HG02623 (cell line): ENCODE results near the gene RNF183.
"Not testable (repeated sequence)": the region's sequence is repeated elsewhere in the genome, so short reads cannot be mapped to it uniquely, and the experiment has no call there.

Experiments used
- ATAC-seq: cut with Tn5 transposase; IDR thresholded peaks from one replicate; pipeline ENCODE4 v1.9.1; 2021; ENCODE audit warnings: moderate library complexity; ENCODE audit not compliant: unreplicated experiment

Gene RNF183

DNA sequence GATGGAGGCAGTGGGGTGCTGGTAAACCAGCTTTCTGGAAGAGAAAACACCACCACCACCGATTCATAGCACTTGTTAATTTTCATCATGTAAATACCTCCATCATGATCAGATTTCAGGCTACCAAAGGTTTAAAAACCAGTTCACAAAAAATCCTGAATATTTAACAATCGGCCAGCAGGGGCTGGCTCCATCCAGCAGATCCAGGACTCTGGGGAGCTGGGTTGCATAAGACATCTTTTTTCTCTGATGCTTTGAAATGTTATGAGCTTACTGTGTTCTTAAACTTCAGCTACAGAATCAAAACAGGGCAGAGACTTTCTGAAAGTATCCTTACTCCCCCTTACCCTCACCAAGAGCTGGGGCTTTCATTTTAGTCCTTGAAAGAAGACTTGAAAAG is 14.6 kb upstream of the RNF183 start:
- no peak for ATAC-seq

GRCh38 chr9:113316030-113316429 is 12.9 kb upstream of the RNF183 start:
- ATAC-seq: no peak

- ATAC-seq: no peak
Observed at GRCh38 chr9:113315231-113315630, 12.1 kb upstream of the RNF183 start.

- no peak for ATAC-seq
Observed at GRCh38 chr9:113313261-113313660, 10.1 kb upstream of the RNF183 start.

GRCh38 chr9:113311961-113312360 is 8.8 kb upstream of the RNF183 start:
- ATAC-seq: no peak

DNA sequence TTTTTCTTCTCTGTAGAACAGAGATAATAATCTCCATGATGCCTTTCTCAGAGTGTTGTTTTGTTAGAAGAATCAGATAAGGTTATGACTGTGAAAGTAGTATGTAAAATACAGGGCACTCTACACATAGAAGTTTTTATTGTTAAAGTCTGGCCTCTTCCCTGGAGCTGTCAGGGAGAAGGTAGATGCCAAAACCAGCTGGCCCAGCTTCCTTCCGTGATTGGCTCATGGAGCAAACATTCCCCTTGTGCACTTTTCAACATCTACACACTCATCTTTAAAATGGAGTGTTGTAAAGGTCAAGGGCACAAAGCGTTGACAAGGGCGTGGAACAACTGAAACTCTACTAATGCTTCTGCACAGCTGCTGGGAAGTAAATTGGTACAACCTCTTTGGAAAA is 7.4 kb upstream of the RNF183 start:
- no peak for ATAC-seq

DNA sequence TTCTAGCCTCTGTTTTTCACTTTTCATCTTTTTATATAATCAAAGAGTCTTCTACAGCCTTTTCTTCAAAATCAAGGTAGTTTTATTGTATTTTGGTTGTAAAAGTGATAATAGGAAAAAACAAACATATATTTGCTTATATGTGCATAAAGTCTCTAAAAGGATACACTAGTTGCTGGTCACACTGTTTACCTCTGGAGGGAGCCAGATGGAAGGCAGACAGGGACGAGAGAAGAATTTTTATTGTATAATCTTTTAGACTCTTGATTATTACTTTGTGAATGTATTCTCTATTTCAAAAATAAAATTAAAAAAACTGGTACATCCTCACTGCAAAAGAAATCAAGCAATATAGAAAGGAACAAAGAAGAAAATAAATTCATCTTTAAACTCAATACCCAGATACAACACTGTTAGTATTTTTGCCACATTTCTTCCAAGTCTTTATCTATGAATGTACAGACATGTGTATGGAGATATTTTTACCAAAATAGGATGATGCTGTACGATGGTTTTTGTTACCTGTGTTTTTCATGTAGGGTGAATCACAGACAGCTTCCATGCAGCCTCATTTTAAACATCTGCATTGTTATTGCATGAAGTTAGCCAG is 6.1 kb upstream of the RNF183 start:
- ATAC-seq: no peak

GRCh38 chr9:113307396-113307975 is 4.3 kb upstream of the RNF183 start:
- ATAC-seq: no peak

- ATAC-seq: no peak
Observed at GRCh38 chr9:113306566-113306965, 3.4 kb upstream of the RNF183 start.

- ATAC-seq: no peak
Observed at GRCh38 chr9:113301548-113301947, 1.6 kb downstream of the RNF183 start.

DNA sequence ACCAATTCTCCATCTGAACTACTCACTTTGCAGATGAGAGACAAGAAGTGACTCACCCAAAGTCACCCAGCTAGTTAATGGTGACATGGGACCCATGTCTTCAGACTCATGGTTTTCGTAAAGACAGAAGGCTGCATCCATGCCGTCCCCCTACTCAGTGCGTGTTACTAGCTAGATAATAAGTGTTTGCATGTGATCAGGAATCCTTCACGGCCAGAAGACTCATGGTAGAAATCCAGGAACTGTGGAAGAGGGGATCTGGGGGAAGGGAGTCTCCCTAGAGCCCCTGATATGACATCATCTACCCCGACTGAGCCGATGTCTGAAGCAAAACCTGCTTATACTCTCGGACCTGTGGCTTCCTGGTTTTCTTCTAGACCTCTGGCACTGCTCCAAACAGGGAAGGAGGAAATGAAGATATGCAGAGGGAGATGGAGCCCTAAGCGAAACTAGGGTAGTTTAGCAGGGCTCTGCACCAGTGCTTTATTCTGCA is 3.3 kb downstream of the RNF183 start:
- no peak for ATAC-seq

GRCh38 chr9:113298924-113299770 is 4.0 kb downstream of the RNF183 start:
- ATAC-seq: no peak

DNA sequence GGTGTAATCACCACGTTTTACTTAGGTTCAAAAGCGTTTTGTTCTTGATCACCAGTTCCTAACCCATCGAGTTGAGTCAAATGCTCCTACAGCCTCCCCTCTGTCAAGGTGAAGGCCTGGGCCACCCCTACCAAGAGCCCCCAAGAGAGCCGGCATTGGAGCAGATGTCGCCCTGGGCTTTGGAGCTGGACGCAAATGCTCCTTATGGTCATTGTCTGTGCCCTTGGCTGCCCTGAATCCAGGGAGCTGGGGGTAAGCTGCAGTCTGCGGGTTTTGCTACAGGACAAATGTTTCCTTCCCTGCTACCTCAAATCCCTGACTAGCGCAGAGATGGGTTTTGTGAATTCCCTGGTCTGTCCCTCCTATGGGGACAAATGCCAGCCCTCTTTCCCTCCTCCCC is 4.9 kb downstream of the RNF183 start:
- ATAC-seq: no peak

DNA sequence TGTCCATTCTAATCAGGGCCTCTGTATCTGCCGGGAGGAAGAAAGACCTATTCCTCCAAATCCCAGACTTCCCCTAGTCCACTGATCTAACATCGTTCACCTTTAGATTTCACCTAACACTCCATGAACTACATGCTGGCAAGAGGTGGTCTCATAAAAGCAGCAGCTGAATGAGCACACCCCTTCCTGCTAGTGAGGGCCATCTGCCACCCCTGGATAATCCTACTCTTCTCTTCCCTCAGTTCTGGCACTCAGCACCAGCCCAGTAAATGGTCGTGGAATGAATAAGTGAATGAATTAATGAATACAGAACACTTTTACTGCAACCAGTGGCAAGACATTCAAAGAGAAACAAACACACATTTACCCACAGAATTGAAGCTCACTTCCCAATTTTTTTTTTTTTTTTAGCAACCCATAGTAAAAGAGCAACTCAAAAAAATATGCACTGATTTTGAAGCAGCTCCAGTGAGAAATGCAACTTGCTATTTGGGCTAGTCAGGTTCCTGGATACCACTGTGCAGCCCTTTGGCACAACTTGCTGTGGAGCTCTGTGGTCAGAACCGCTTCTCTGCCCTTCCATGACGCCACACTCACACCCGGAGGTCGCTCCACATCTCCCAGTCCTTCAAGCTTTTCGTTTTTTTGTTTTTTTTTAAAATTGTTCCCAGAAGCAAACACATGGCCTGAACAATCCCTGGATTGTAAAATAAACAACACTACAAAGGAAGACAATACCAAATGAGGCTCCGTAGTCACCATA is 6.2 kb downstream of the RNF183 start:
- ATAC-seq: no peak

- ATAC-seq: not testable (repeated sequence)
Observed at GRCh38 chr9:113296247-113296646, 6.9 kb downstream of the RNF183 start.

- ATAC-seq: no peak
Observed at GRCh38 chr9:113293285-113293878, 9.8 kb downstream of the RNF183 start.

DNA sequence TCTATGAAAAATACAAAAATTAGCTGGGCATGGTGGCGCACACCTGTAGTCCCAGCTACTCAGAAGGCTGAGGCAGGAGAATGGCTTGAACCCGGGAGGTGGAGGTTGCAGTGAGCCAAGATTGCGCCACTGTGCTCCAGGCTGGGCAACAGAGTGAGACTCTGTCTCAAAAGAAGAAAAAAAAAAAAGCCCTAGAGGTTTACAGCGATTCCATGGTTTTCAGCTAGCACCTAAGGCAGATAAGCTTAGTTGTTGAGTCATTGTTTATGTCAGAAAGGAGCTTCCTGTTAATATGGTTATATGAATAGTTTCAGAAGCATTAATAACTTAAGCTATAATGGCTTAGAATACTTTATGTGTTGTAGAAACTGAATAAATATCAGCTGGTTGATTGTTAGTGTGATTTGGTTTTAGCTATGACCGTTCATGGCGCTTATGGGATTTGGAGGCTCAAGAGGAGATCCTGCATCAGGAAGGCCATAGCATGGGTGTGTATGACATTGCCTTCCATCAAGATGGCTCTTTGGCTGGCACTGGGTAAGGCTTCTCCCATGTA is 13.0 kb downstream of the RNF183 start:
- ATAC-seq: no peak

DNA sequence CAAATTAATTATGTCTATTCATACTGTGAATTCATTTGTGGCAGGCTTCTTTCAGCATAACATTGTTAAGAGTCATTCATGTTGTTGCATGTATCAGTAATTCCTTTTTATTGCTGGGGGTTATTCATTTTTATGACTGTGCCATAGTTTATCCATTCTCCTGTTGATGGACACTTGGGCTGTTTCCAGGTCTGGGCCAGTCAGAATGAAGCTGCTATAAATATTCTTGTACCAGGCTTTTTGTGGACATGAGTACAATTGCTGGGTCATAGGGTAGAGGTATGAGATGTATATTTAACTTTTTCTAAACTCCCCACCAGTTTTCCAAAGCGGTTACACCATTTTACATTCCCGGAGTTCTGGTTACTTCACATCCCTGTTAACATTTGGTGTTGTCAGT is 14.1 kb downstream of the RNF183 start:
- ATAC-seq: no peak

- ATAC-seq: no peak
Observed at GRCh38 chr9:113281356-113281755, 21.8 kb downstream of the RNF183 start.

- ATAC-seq: no peak
Observed at GRCh38 chr9:113278840-113279239, 24.3 kb downstream of the RNF183 start.
